IMR-90 (cell line): ENCODE measurements around the gene APOBEC3H. TPM values are rescaled to one million over a fixed set of nuclear protein-coding genes. Genes with fewer than 3 reads are reported as not detected.

Experiments used
- ATAC-seq: fragments of 200-7000 bp; cut with Tn5 transposase; 2 replicates; pipeline ENCODE4 v1.9.1; 2020; ENCODE audit warnings: low read depth, mild to moderate bottlenecking, moderate library complexity
- BruUV-seq: library from RNA; stranded (reverse); fragments of 400-500 nt; replicated peaks from 2 replicates; lab custom pipeline; 2021; lab: Mats Ljungman, UMichigan
- CTCF ChIA-PET: fragments of 300-600 bp; formaldehyde crosslinking; extraction: SDS; loops from one replicate; lab custom pipeline; 2021; ENCODE audit warnings: antibody characterized with exemption; lab: Yijun Ruan, JAX
- POLR2A ChIA-PET: fragments of 300-600 bp; sonication (Branson Sonifier 250); formaldehyde crosslinking; loops from one replicate; lab custom pipeline; 2022; ENCODE audit warnings: antibody characterized with exemption; ENCODE audit not compliant: unreplicated experiment; lab: Charles Lee
- DNase-seq: peaks from one replicate; pipeline ENCODE4 v3.0.0; 2013
- H2AFZ ChIP-seq: replicated peaks from 2 replicates; pipeline ENCODE3; 2013; ENCODE audit warnings: low read length, mild to moderate bottlenecking; ENCODE audit not compliant: poor library complexity
- H2AK5ac ChIP-seq: 2 replicates; pipeline ENCODE4 v1.6.1; 2013; ENCODE audit warnings: low read depth, low read length, inconsistent platforms
- H2AK9ac ChIP-seq: replicated peaks from 2 replicates; pipeline ENCODE3; 2013; ENCODE audit warnings: mild to moderate bottlenecking, low read depth, low read length, moderate library complexity; ENCODE audit not compliant: poor library complexity
- H2BK120ac ChIP-seq: 2 replicates; pipeline ENCODE4 v1.6.1; 2013; ENCODE audit warnings: low read depth, low read length, inconsistent platforms
- H2BK15ac ChIP-seq: 3 replicates; pipeline ENCODE4 v1.6.1; 2013; ENCODE audit warnings: low read depth, low read length, inconsistent platforms
- H2BK20ac ChIP-seq: 2 replicates; pipeline ENCODE4 v1.6.1; 2013; ENCODE audit warnings: low read depth, mild to moderate bottlenecking, inconsistent platforms, low read length, moderate library complexity
- H2BK5ac ChIP-seq: 2 replicates; pipeline ENCODE4 v1.6.1; 2013; ENCODE audit warnings: mild to moderate bottlenecking, low read depth, low read length, inconsistent platforms; ENCODE audit not compliant: poor library complexity, severe bottlenecking
- H3K14ac ChIP-seq: replicated peaks from 2 replicates; pipeline ENCODE4 v1.6.1; 2013; ENCODE audit warnings: low read depth, low read length, inconsistent platforms
- H3K18ac ChIP-seq: 2 replicates; pipeline ENCODE4 v1.6.1; 2013; ENCODE audit warnings: low read depth, low read length, control low read depth
- H3K23ac ChIP-seq: 2 replicates; pipeline ENCODE4 v1.6.1; 2013; ENCODE audit warnings: low read depth, low read length, inconsistent platforms
- H3K27ac ChIP-seq: 2 replicates; pipeline ENCODE4 v1.5.1; 2013; ENCODE audit warnings: mild to moderate bottlenecking, control low read depth, low read length; ENCODE audit not compliant: insufficient read depth
- H3K27me3 ChIP-seq: 2 replicates; pipeline ENCODE4 v1.6.1; 2013; ENCODE audit warnings: low read length; ENCODE audit not compliant: control insufficient read depth, insufficient read depth
- H3K36me3 ChIP-seq: 2 replicates; pipeline ENCODE4 v1.6.1; 2013; ENCODE audit warnings: low read length, mixed read lengths; ENCODE audit not compliant: control insufficient read depth, insufficient read depth
- H3K4ac ChIP-seq: 2 replicates; pipeline ENCODE4 v1.6.1; 2013; ENCODE audit warnings: low read depth, low read length, inconsistent platforms
- H3K4me1 ChIP-seq: 2 replicates; pipeline ENCODE4 v1.6.1; 2013; ENCODE audit warnings: low read length, mixed read lengths; ENCODE audit not compliant: control insufficient read depth, insufficient read depth
- H3K4me2 ChIP-seq: 2 replicates; pipeline ENCODE4 v1.6.1; 2013; ENCODE audit warnings: low read depth, mild to moderate bottlenecking, control low read depth, low read length, moderate library complexity
- H3K4me3 ChIP-seq: 2 replicates; pipeline ENCODE4 v1.5.1; 2013; ENCODE audit warnings: low read depth, mild to moderate bottlenecking, control low read depth, low read length, moderate library complexity; ENCODE audit not compliant: insufficient read depth
- H3K56ac ChIP-seq: 2 replicates; pipeline ENCODE4 v1.6.1; 2013; ENCODE audit warnings: low read length, inconsistent platforms; ENCODE audit not compliant: insufficient read depth; ENCODE audit errors: extremely low read depth
- H3K79me1 ChIP-seq, 2 experiments: 2 replicates each; pipeline ENCODE4 v1.6.1; 2013; ENCODE audit warnings: low read length in 2 of 2, inconsistent platforms in 1 of 2, low read depth in 1 of 2
- H3K9ac ChIP-seq: 2 replicates; pipeline ENCODE4 v1.6.1; 2013; ENCODE audit warnings: low read depth, low read length, control low read depth
- H3K9me1 ChIP-seq: 2 replicates; pipeline ENCODE4 v1.6.1; 2013; ENCODE audit warnings: low read length, inconsistent platforms; ENCODE audit not compliant: insufficient read depth
- H3K9me3 ChIP-seq: 2 replicates; pipeline ENCODE4 v1.6.1; 2013; ENCODE audit warnings: low read length; ENCODE audit not compliant: control insufficient read depth, insufficient read depth
- H4K20me1 ChIP-seq: 2 replicates; pipeline ENCODE4 v1.6.1; 2013; ENCODE audit warnings: low read length, inconsistent platforms; ENCODE audit not compliant: insufficient read depth
- H4K5ac ChIP-seq: 2 replicates; pipeline ENCODE4 v1.6.1; 2013; ENCODE audit warnings: mild to moderate bottlenecking, low read depth, low read length, control low read depth
- H4K8ac ChIP-seq, 2 experiments: 2 replicates each; pipeline ENCODE4 v1.6.1; 2013; ENCODE audit warnings: low read depth in 2 of 2, low read length in 2 of 2, control low read depth in 1 of 2, inconsistent platforms in 1 of 2
- H4K91ac ChIP-seq: 2 replicates; pipeline ENCODE4 v1.6.1; 2013; ENCODE audit warnings: low read depth, low read length, inconsistent platforms; ENCODE audit not compliant: insufficient read depth
- BHLHE40 ChIP-seq: fragments of 150-350 bp; IDR thresholded peaks from 2 replicates; pipeline ENCODE4 v1.6.1; 2016; ENCODE audit warnings: mild to moderate bottlenecking, low read depth, low read length
- CEBPB ChIP-seq: IDR thresholded peaks from 2 replicates; pipeline ENCODE4 v1.6.1; 2012; ENCODE audit warnings: low read depth, low read length, improper control_type of control experiment
- CHD1 ChIP-seq: IDR thresholded peaks from 2 replicates; pipeline ENCODE4 v1.6.1; 2012; ENCODE audit warnings: low read depth, low read length, improper control_type of control experiment
- CTCF ChIP-seq: conservative IDR thresholded peaks from 2 replicates; pipeline ENCODE4 v1.5.1; 2012; ENCODE audit warnings: mild to moderate bottlenecking, low read depth, low read length, improper control_type of control experiment
- ELK1 ChIP-seq: fragments of 150-350 bp; IDR thresholded peaks from 2 replicates; pipeline ENCODE4 v1.6.1; 2016; ENCODE audit warnings: low read depth, mild to moderate bottlenecking, low read length, moderate library complexity, borderline replicate concordance
- FOS ChIP-seq: fragments of 150-350 bp; IDR thresholded peaks from 2 replicates; pipeline ENCODE4 v1.6.1; 2016; ENCODE audit warnings: low read depth, low read length
- MAZ ChIP-seq: IDR thresholded peaks from 2 replicates; pipeline ENCODE4 v1.6.1; 2012; ENCODE audit warnings: low read depth, mild to moderate bottlenecking, low read length, improper control_type of control experiment, moderate library complexity, borderline replicate concordance
- MXI1 ChIP-seq: IDR thresholded peaks from 2 replicates; pipeline ENCODE4 v1.6.1; 2012; ENCODE audit warnings: low read depth, mild to moderate bottlenecking, low read length, moderate library complexity, borderline replicate concordance
- NFE2L2 ChIP-seq: fragments of 150-350 bp; IDR thresholded peaks from 2 replicates; pipeline ENCODE4 v1.6.1; 2016; ENCODE audit warnings: low read depth, mild to moderate bottlenecking, low read length
- POLR2A ChIP-seq: IDR thresholded peaks from 2 replicates; pipeline ENCODE4 v1.6.1; 2012; ENCODE audit warnings: mild to moderate bottlenecking, low read depth, low read length
- RAD21 ChIP-seq: IDR thresholded peaks from 2 replicates; pipeline ENCODE4 v1.6.1; 2012; ENCODE audit warnings: low read length, improper control_type of control experiment
- RCOR1 ChIP-seq: IDR thresholded peaks from 2 replicates; pipeline ENCODE4 v1.6.1; 2012; ENCODE audit warnings: mild to moderate bottlenecking, low read length, improper control_type of control experiment; ENCODE audit not compliant: insufficient replicate concordance
- RFX5 ChIP-seq: IDR thresholded peaks from 2 replicates; pipeline ENCODE4 v1.8.0; 2012; ENCODE audit warnings: low read depth, mild to moderate bottlenecking, low read length, moderate library complexity
- SMC3 ChIP-seq: fragments of 150-350 bp; IDR thresholded peaks from 2 replicates; pipeline ENCODE4 v1.6.1; 2016; ENCODE audit warnings: low read depth, mild to moderate bottlenecking, antibody characterized with exemption, low read length, moderate library complexity
- USF2 ChIP-seq: fragments of 150-350 bp; IDR thresholded peaks from 2 replicates; pipeline ENCODE4 v1.6.1; 2017; ENCODE audit warnings: mild to moderate bottlenecking, antibody characterized with exemption, low read length, low read depth
- WGBS, 2 experiments: methylation state at CpG; one replicate each; pipeline versions ENCODE4 v1.1.5 to v1.1.7; 2013; ENCODE audit warnings: missing lambda C conversion rate in 2 of 2; ENCODE audit not compliant: insufficient read length in 1 of 2; ENCODE audit errors: extremely low coverage in 2 of 2; 5-methylcytosine and 5-hydroxymethylcytosine counted together
- dilution Hi-C: fragments of 300-500 bp; cut with HindIII; formaldehyde crosslinking; loops from one replicate; pipeline ENCODE4 v1.14.3; 2018; ENCODE audit warnings: low sequenced_read_pairs; ENCODE audit not compliant: unreplicated experiment
- in situ Hi-C: fragments of 300-500 bp; cut with MboI; formaldehyde crosslinking; loops from 3 replicates; pipeline ENCODE4 v1.14.3; 2019; ENCODE audit warnings: low sequenced_read_pairs, inconsistent platforms, mixed read lengths
- intact Hi-C: fragments of 100-400 bp; cut with micrococcal nuclease; formaldehyde crosslinking; loops from 2 replicates; pipeline ENCODE4 v1.10.0; 2022
- polyA plus RNA-seq, 3 experiments: library from polyadenylated mRNA; depleted of rRNA; stranded (reverse); fragments of >200 nt; gene quantifications; 2 replicates each; pipeline ENCODE4 v1.2.3, GENCODE V29; 2012; ENCODE audit warnings: low replicate concordance in 1 of 3
- total RNA-seq: library from RNA; depleted of rRNA; stranded (reverse); fragments of >200 nt; gene quantifications from 2 replicates; pipeline ENCODE4 v1.2.3, GENCODE V29; 2012

The APOBEC3H gene
- total and polyA plus RNA-seq, 2 of the 4 experiments (the other 2 are of a cell fraction), result 0.18 TPM; not detected in 1

GRCh38 chr22:39122772-39123470 lies 25.9 kb downstream of the APOBEC3H start:
- H4K5ac ChIP-seq, result no peak overlapping the region
- no peak overlapping the region for H2BK120ac ChIP-seq
- dilution Hi-C loops (no loop called here), in situ Hi-C loops (loop anchor here (5.0 to 25.0 kb wide), 2 partner anchors 111 to 261 kb away; partner anchors contain the start of genes APOBEC3C and CBX6), intact Hi-C loops (no loop called here)
- H2AK5ac ChIP-seq, result no peak overlapping the region
- ChIA-PET CTCF (interaction anchor here (1.6 kb wide), 1 partner anchor 13 kb away, joined by 3 read pairs; no protein-coding TSS in a partner anchor), POLR2A (interaction anchor here (0.7 kb wide), 1 partner anchor 154 kb away, joined by 3 read pairs; no protein-coding TSS in a partner anchor)
- BruUV-seq, result no TSS peak
- H3K4ac ChIP-seq, result no peak overlapping the region
- H3K4me1 ChIP-seq, result no peaks in the 10 kb centered on the region
- no peaks in the 10 kb centered on the region for H3K9me3 ChIP-seq
- H2BK15ac ChIP-seq, result no peak overlapping the region
- H2AK9ac ChIP-seq, result no peak overlapping the region
- H3K4me3 ChIP-seq, result no peak overlapping the region
- H3K9ac ChIP-seq, result no peak overlapping the region
- H3K14ac ChIP-seq, result no peak overlapping the region
- H3K23ac ChIP-seq, result no peak overlapping the region
- ATAC-seq (no peak), DNase-seq (no peak)
- H4K8ac ChIP-seq, result no peak overlapping the region
- no peak overlapping the region for H2AFZ ChIP-seq
- H3K79me1 ChIP-seq, result no peaks in the 10 kb centered on the region
- H4K91ac ChIP-seq, result no peak overlapping the region
- H2BK5ac ChIP-seq, result no peak overlapping the region
- no peak overlapping the region for H3K27ac ChIP-seq
- no peaks in the 10 kb centered on the region for H4K20me1 ChIP-seq
- 93% methylated on average over 6 of the region's 17 CpGs; no CpG with 5 or more reads in 1 of the 2 experiments for WGBS, 2 experiments
- peaks cover 6% of the 10 kb centered on the region; the same call in 1 of the 2 replicates for H3K27me3 ChIP-seq
- no peak overlapping the region for H3K4me2 ChIP-seq
- no peak overlapping the region for H2BK20ac ChIP-seq
- H3K9me1 ChIP-seq, result no peaks in the 10 kb centered on the region
- no peak overlapping the region for H3K18ac ChIP-seq
- no peaks in the 10 kb centered on the region for H3K36me3 ChIP-seq
- H3K56ac ChIP-seq, result no peak overlapping the region
- no peak for TF ChIP-seq BHLHE40
- TF ChIP-seq RFX5, result no peak
- no peak for TF ChIP-seq CTCF
- TF ChIP-seq FOS, result no peak
- no peak for TF ChIP-seq MAZ
- TF ChIP-seq MXI1, result no peak
- TF ChIP-seq RAD21, result no peak
- TF ChIP-seq RCOR1, result no peak
- no peak for TF ChIP-seq ELK1
- no peak for TF ChIP-seq SMC3
- TF ChIP-seq USF2, result no peak
- TF ChIP-seq CEBPB, result no peak
- no peak for TF ChIP-seq POLR2A
- TF ChIP-seq CHD1, result no peak
- no peak for TF ChIP-seq NFE2L2
